Umbilical cord (tissue), 2 donors: ENCODE data around the gene UFC1. TPM values are rescaled to one million over a fixed set of nuclear protein-coding genes. Genes with fewer than 3 reads are reported as not detected.
A peak's percentile ranks its signal among the peaks of the same experiment; 100 is the strongest.

ENCODE experiments used
- DNase-seq: peaks from one replicate; pipeline ENCODE4 v3.0.0-alpha.2; 2015; ENCODE audit warnings: low spot score
- total RNA-seq: library from RNA; depleted of rRNA; stranded (reverse); fragments of >200 nt; gene quantifications from one replicate; pipeline ENCODE4 v1.2.3, GENCODE V29; 2014; ENCODE audit warnings: low replicate concordance; ENCODE audit not compliant: insufficient read depth

Gene UFC1
- total RNA-seq, 1 donor from 2014 or later = 96.8 TPM

GRCh38 chr1:161168906-161169305 lies 15.1 kb downstream of the UFC1 start:
- no peak for DNase-seq

GRCh38 chr1:161171191-161171590 lies 17.4 kb downstream of the UFC1 start:
- no peak for DNase-seq

GRCh38 chr1:161171696-161172095 lies 17.9 kb downstream of the UFC1 start:
- no peak for DNase-seq

- DNase-seq = no peak
Observed at GRCh38 chr1:161172349-161172748, 18.6 kb downstream of the UFC1 start.

GRCh38 chr1:161172776-161173376 lies 19.1 kb downstream of the UFC1 start:
- DNase-seq = no peak

GRCh38 chr1:161173711-161174110 lies 19.9 kb downstream of the UFC1 start:
- DNase-seq = no peak

GRCh38 chr1:161174911-161175310 lies 21.1 kb downstream of the UFC1 start:
- no peak for DNase-seq

GRCh38 chr1:161175771-161176453 lies 22.1 kb downstream of the UFC1 start:
- DNase-seq = no peak

- no peak for DNase-seq
Observed at GRCh38 chr1:161176468-161177111, 22.8 kb downstream of the UFC1 start.

- peak; percentile 86 for DNase-seq
Observed at GRCh38 chr1:161177112-161177935, 23.5 kb downstream of the UFC1 start, which contains the start of gene B4GALT3. Gene B4GALT3 (minus strand): TSS chr1:161177507. CDS start chr1:161176060, 1,447 bp downstream.

GRCh38 chr1:161177936-161178244 lies 24.1 kb downstream of the UFC1 start:
- no peak for DNase-seq

- DNase-seq = no peak
Observed at GRCh38 chr1:161179698-161180097, 25.9 kb downstream of the UFC1 start.

- DNase-seq = no peak
Observed at GRCh38 chr1:161180639-161181038, 26.9 kb downstream of the UFC1 start.

GRCh38 chr1:161182214-161182613 lies 28.4 kb downstream of the UFC1 start:
- no peak for DNase-seq

- peak; percentile 81 for DNase-seq
Observed at GRCh38 chr1:161185282-161185682, 31.5 kb downstream of the UFC1 start.

- DNase-seq = peak; percentile 40
Observed at GRCh38 chr1:161185732-161186311, 32.0 kb downstream of the UFC1 start.

- DNase-seq = no peak
Observed at GRCh38 chr1:161187311-161187710, 33.5 kb downstream of the UFC1 start.

GRCh38 chr1:161188381-161188780 lies 34.6 kb downstream of the UFC1 start:
- DNase-seq = no peak

GRCh38 chr1:161189036-161189435 lies 35.3 kb downstream of the UFC1 start:
- DNase-seq = no peak

- DNase-seq = no peak
Observed at GRCh38 chr1:161190962-161191521, 37.3 kb downstream of the UFC1 start.

GRCh38 chr1:161191971-161192370 lies 38.2 kb downstream of the UFC1 start:
- no peak for DNase-seq
